SK-N-SH (cell line): ENCODE results near the gene APBA2. TPM values are rescaled to one million over a fixed set of nuclear protein-coding genes. Genes with fewer than 3 reads are reported as not detected.
A peak's percentile ranks its signal among the peaks of the same experiment; 100 is the strongest.

Experiments used
- CTCF ChIA-PET: fragments of 300-600, 350-600 bp; formaldehyde crosslinking; extraction: SDS; loops from one replicate; lab custom pipeline; 2021; lab: Yijun Ruan, JAX
- POLR2A ChIA-PET: fragments of 350-600 bp; sonication (Branson Sonifier 250); formaldehyde crosslinking; extraction: SDS; loops from one replicate; lab custom pipeline; 2020; ENCODE audit warnings: antibody characterized with exemption, inconsistent platforms; lab: Yijun Ruan, JAX
- DNase-seq: peaks from one replicate; pipeline ENCODE4 v3.0.0; 2012
- H2AFZ ChIP-seq: fragments of 200-600 bp; sonication (generic); 2 replicates; pipeline ENCODE4 v1.8.1; 2016; ENCODE audit warnings: antibody characterized with exemption, mild to moderate bottlenecking, low read depth
- H3F3A ChIP-seq: fragments of 200-600 bp; sonication (generic); replicated peaks from 2 replicates; pipeline ENCODE3; 2016; ENCODE audit warnings: antibody characterized with exemption, mild to moderate bottlenecking; ENCODE audit not compliant: insufficient read depth
- H3K27ac ChIP-seq, 2 experiments: fragments of 200-500 bp in 1 of 2; fragments of 200-600 bp in 1 of 2; sonication (Bioruptor generic) in 1 of 2; sonication (generic), shearing (Covaris generic) in 1 of 2; 2 replicates each; pipeline versions ENCODE4 v1.5.1 to v1.6.1; 2014 to 2016; ENCODE audit warnings: low read depth in 2 of 2, inconsistent platforms in 1 of 2, low read length in 1 of 2, mild to moderate bottlenecking in 1 of 2, mixed read lengths in 1 of 2
- H3K27me3 ChIP-seq: fragments of 200-600 bp; sonication (generic), shearing (Covaris generic); 2 replicates; pipeline ENCODE4 v1.6.1; 2016; ENCODE audit warnings: mixed run types; ENCODE audit not compliant: insufficient read depth
- H3K36me3 ChIP-seq, 2 experiments: fragments of 200-500 bp in 1 of 2; fragments of 200-600 bp in 1 of 2; sonication (Bioruptor generic) in 1 of 2; sonication (generic) in 1 of 2; replicated peaks in 1 of 2; 2 replicates each; pipeline versions ENCODE3 to v1.5.1; 2014 to 2016; ENCODE audit warnings: low read length in 1 of 2, mild to moderate bottlenecking in 1 of 2; ENCODE audit not compliant: insufficient read depth in 2 of 2, control insufficient read depth in 1 of 2
- H3K4me1 ChIP-seq, 2 experiments: fragments of 200-500 bp in 1 of 2; fragments of 200-600 bp in 1 of 2; sonication (Bioruptor generic) in 1 of 2; sonication (generic), shearing (Covaris generic) in 1 of 2; 2 replicates each; pipeline versions ENCODE4 v1.5.1 to v1.6.1; 2014 to 2016; ENCODE audit warnings: low read depth in 1 of 2, low read length in 1 of 2, mixed run types in 1 of 2; ENCODE audit not compliant: insufficient read depth in 2 of 2, control insufficient read depth in 1 of 2
- H3K4me2 ChIP-seq: fragments of 200-600 bp; sonication (generic), shearing (Covaris generic); 2 replicates; pipeline ENCODE4 v1.6.1; 2017; ENCODE audit warnings: mixed run types
- H3K4me3 ChIP-seq, 2 experiments: fragments of 200-500 bp in 1 of 2; fragments of 200-600 bp in 1 of 2; sonication (Bioruptor generic) in 1 of 2; sonication (generic), shearing (Covaris generic) in 1 of 2; 2 replicates each; pipeline versions ENCODE4 v1.5.1 to v1.8.1; 2014 to 2016; ENCODE audit warnings: low read depth in 2 of 2, inconsistent platforms in 1 of 2, low read length in 1 of 2, mild to moderate bottlenecking in 1 of 2, mixed read lengths in 1 of 2, moderate library complexity in 1 of 2
- H3K79me2 ChIP-seq: fragments of 200-600 bp; sonication (generic); 2 replicates; pipeline ENCODE4 v1.8.1; 2017; ENCODE audit warnings: mild to moderate bottlenecking; ENCODE audit not compliant: insufficient read depth
- H3K9ac ChIP-seq: fragments of 200-600 bp; sonication (generic); 2 replicates; pipeline ENCODE4 v1.6.1; 2017; ENCODE audit warnings: mixed run types
- H3K9me2 ChIP-seq: fragments of 200-600 bp; sonication (generic); 2 replicates; pipeline ENCODE4 v1.6.1; 2017; ENCODE audit warnings: mixed run types
- H3K9me3 ChIP-seq: fragments of 200-600 bp; sonication (generic); 2 replicates; pipeline ENCODE4 v1.6.1; 2017; ENCODE audit warnings: mixed run types, mild to moderate bottlenecking, moderate library complexity
- H4K20me1 ChIP-seq: fragments of 200-600 bp; sonication (generic); 2 replicates; pipeline ENCODE4 v1.6.1; 2017; ENCODE audit warnings: mild to moderate bottlenecking, mixed run types; ENCODE audit not compliant: insufficient read depth
- ELF1 ChIP-seq: IDR thresholded peaks from 2 replicates; pipeline ENCODE4 v1.4.0; 2012
- EP300 ChIP-seq, 2 experiments: IDR thresholded peaks; 2 replicates each; pipeline versions ENCODE4 v1.4.0 to v1.6.1; 2012; ENCODE audit warnings: borderline replicate concordance in 1 of 2, low read depth in 1 of 2, low read length in 1 of 2
- FOSL2 ChIP-seq: IDR thresholded peaks from 2 replicates; pipeline ENCODE4 v1.4.0; 2012; ENCODE audit warnings: low read depth, mild to moderate bottlenecking, moderate library complexity, borderline replicate concordance
- GATA2 ChIP-seq: sonication (generic); formaldehyde crosslinking; IDR thresholded peaks from 2 replicates; pipeline ENCODE4 v1.5.0; 2020; ENCODE audit warnings: mild to moderate bottlenecking, missing genetic modification reagents
- JUND ChIP-seq: IDR thresholded peaks from 2 replicates; pipeline ENCODE4 v1.4.0; 2012
- MAX ChIP-seq: IDR thresholded peaks from 2 replicates; pipeline ENCODE4 v1.4.0; 2012; ENCODE audit warnings: low read depth
- MXI1 ChIP-seq: IDR thresholded peaks from 2 replicates; pipeline ENCODE4 v1.6.1; 2012; ENCODE audit warnings: mild to moderate bottlenecking, low read depth, low read length, improper control_type of control experiment
- NFIC ChIP-seq: IDR thresholded peaks from 2 replicates; pipeline ENCODE4 v1.4.0; 2012; ENCODE audit warnings: borderline replicate concordance
- NRF1 ChIP-seq: IDR thresholded peaks from 2 replicates; pipeline ENCODE4 v1.6.1; 2012; ENCODE audit warnings: low read depth, mild to moderate bottlenecking, low read length
- POLR2AphosphoS5 ChIP-seq: IDR thresholded peaks from 2 replicates; pipeline ENCODE4 v1.6.1; 2012; ENCODE audit warnings: low read depth, low read length
- RCOR1 ChIP-seq: fragments of 150-350 bp; IDR thresholded peaks from 2 replicates; pipeline ENCODE4 v1.6.1; 2017; ENCODE audit warnings: antibody characterized with exemption, low read length
- REST ChIP-seq: IDR thresholded peaks from 2 replicates; pipeline ENCODE4 v1.6.1; 2012; ENCODE audit warnings: mild to moderate bottlenecking, low read depth, low read length, moderate library complexity
- RFX5 ChIP-seq: IDR thresholded peaks from 2 replicates; pipeline ENCODE4 v1.6.1; 2012; ENCODE audit warnings: mild to moderate bottlenecking, improper control_type of control experiment, low read length
- SIN3A ChIP-seq: IDR thresholded peaks from 2 replicates; pipeline ENCODE4 v1.6.1; 2012; ENCODE audit warnings: low read depth, mild to moderate bottlenecking, low read length, moderate library complexity, borderline replicate concordance
- TCF12 ChIP-seq: IDR thresholded peaks from 2 replicates; pipeline ENCODE4 v1.4.0; 2012
- TEAD4 ChIP-seq: IDR thresholded peaks from 2 replicates; pipeline ENCODE4 v1.4.0; 2012; ENCODE audit warnings: mild to moderate bottlenecking, borderline replicate concordance; ENCODE audit not compliant: insufficient read depth
- WGBS: methylation state at CpG from one replicate; pipeline ENCODE4 v1.1.6; 2017; ENCODE audit warnings: low lambda C conversion rate; 5-methylcytosine and 5-hydroxymethylcytosine counted together
- polyA plus RNA-seq, 3 experiments: library from polyadenylated mRNA; depleted of rRNA; stranded (reverse); fragments of >200 nt; gene quantifications; 2 replicates each; pipeline ENCODE4 v1.2.3, GENCODE V29; 2012
- TF ChIP-seq, protein P1 (sequence below): IDR thresholded peaks from 2 replicates; pipeline ENCODE4; 2012

APBA2 gene
- polyA plus RNA-seq, 1 of the 3 experiments (the other 2 are of a cell fraction): 12.7 TPM

DNA sequence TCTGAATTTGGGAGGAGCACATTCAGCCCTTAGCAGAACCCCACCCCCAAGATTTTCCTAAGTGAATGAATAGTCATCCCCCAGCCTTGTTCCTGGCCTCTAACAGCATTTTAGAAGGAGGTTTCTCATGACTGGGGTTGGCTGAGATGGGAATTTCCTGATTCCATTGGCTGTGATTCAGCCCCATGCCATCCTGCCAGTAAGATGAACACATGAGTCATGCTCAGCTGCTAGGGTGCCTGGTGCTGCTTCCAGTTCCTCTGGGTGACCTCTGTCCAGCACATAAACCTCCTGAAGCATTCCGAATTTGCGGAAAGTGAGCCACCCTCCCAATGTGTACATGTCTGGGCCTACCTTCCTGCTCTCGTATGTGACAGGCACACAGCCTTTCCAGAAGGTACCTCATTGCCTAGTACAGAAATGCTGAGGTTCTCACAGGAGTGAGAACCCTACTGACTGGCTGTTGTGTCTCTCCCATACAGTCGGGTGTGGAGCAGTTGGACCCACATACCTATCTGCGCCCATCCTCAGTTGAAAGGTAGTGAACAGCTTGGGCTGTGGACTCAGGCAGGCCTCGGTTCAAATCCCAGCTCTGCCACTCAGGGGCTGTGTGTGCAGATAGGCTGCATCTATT lies 91.7 kb downstream of the APBA2 start:
- Histone ChIP-seq H3K4me2 (peak overlapping the region; percentile 50), H3F3A (no peaks in the 10 kb centered on the region), H2AFZ (no peak overlapping the region), H3K27ac (peak overlapping the region in 1 of 2 experiments; percentile 67; a peak in 3 of 4 replicates), H3K4me1 (peaks cover 5 to 20% of the 10 kb centered on the region in 2 experiments; a peak in 2 of 4 replicates), H3K79me2 (no peaks in the 10 kb centered on the region), H3K27me3 (no peaks in the 10 kb centered on the region), H3K36me3 (no peaks in the 10 kb centered on the region), H3K9me3 (no peaks in the 10 kb centered on the region), H4K20me1 (peaks cover 8% of the 10 kb centered on the region; the same call in 1 of the 2 replicates), H3K4me3 (no peak overlapping the region), H3K9me2 (no peaks in the 10 kb centered on the region), H3K9ac (no peak overlapping the region)
- peak in 1 of 2 experiments; percentile 66; a peak in 1 of 4 replicates for TF ChIP-seq EP300 (IDR thresholded peaks at IDR 0.05; ENCODE audit: borderline replicate concordance in 1 of 2, low read depth in 1 of 2, low read length in 1 of 2)
- TF ChIP-seq ELF1: peak; percentile 92
- TF ChIP-seq TEAD4: peak; percentile 46; the same call in 1 of the 2 replicates
- peak; percentile 96 for TF ChIP-seq JUND
- TF ChIP-seq RCOR1: no peak
- TF ChIP-seq GATA2 (CRISPR knock-in tag): no peak
- peak; percentile 69 for TF ChIP-seq NFIC
- TF ChIP-seq FOSL2: peak; percentile 98
- peak; percentile 98 for TF ChIP-seq REST
- TF ChIP-seq MAX: peak; percentile 75
- no peak for TF ChIP-seq MXI1
- TF ChIP-seq TCF12: peak; percentile 82
- TF ChIP-seq SIN3A: peak; percentile 88; the same call in 1 of the 2 replicates
- peak; percentile 55; the same call in 1 of the 2 replicates for TF ChIP-seq POLR2AphosphoS5
- TF ChIP-seq, protein P1, sequence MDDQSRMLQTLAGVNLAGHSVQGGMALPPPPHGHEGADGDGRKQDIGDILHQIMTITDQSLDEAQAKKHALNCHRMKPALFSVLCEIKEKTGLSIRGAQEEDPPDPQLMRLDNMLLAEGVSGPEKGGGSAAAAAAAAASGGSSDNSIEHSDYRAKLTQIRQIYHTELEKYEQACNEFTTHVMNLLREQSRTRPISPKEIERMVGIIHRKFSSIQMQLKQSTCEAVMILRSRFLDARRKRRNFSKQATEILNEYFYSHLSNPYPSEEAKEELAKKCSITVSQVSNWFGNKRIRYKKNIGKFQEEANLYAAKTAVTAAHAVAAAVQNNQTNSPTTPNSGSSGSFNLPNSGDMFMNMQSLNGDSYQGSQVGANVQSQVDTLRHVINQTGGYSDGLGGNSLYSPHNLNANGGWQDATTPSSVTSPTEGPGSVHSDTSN: peak; percentile 72
- no peak for TF ChIP-seq NRF1
- TF ChIP-seq RFX5: no peak
- POLR2A ChIA-PET: no interaction called here
- no peak for DNase-seq
- 67% methylated on average over 6 of the region's 6 CpGs for WGBS
- CTCF ChIA-PET: interaction anchor here (0.9 to 1.1 kb wide), 4 partner anchors 10 to 113 kb away, joined by 3 to 5 read pairs (median 3); no protein-coding TSS in a partner anchor
